ENCODE data around the gene SMCO4.

DNA sequence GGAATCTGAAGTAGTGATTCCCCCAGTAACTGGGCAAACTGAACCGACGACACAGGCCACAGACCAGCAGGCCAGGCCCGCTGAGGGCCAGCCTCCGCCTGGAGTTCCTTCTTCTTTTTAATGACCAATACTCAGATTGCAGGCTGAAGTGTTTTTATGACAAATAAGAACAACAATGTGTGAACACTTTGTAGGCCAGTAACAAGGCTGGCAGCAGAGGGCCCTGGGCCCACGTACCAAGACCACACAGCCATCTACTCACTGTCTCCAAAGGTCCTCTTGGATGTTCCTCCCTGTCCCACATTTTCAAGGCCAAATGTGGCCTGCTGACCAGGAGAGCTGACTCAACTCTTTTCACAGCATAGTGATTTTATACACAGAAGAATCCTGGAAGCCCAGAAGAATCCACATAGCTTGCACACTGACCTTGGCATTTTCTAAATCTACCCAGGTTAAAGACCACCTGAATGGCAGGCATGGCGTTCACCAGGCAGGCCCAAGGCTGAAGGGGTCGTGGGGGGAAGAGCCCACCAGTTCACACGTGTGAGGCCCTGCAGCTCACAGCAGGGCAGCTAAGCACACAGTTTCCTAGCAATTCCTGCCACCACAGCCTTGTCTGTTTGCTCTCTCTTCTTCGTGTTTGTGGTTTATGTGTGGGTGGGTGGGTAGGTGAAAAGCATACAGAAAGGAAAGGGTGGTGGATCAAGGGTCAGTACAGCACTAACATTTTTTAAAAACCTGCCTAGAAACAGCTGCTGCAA lies 13.3 kb downstream of the SMCO4 start:
- TF ChIP-seq, protein P1, sequence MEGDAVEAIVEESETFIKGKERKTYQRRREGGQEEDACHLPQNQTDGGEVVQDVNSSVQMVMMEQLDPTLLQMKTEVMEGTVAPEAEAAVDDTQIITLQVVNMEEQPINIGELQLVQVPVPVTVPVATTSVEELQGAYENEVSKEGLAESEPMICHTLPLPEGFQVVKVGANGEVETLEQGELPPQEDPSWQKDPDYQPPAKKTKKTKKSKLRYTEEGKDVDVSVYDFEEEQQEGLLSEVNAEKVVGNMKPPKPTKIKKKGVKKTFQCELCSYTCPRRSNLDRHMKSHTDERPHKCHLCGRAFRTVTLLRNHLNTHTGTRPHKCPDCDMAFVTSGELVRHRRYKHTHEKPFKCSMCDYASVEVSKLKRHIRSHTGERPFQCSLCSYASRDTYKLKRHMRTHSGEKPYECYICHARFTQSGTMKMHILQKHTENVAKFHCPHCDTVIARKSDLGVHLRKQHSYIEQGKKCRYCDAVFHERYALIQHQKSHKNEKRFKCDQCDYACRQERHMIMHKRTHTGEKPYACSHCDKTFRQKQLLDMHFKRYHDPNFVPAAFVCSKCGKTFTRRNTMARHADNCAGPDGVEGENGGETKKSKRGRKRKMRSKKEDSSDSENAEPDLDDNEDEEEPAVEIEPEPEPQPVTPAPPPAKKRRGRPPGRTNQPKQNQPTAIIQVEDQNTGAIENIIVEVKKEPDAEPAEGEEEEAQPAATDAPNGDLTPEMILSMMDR (conservative IDR thresholded peaks at IDR 0.05; ENCODE audit: low read length) = no peak
- no peak for TF ChIP-seq EZH2phosphoT487 (IDR thresholded peaks at IDR 0.05; ENCODE audit: borderline replicate concordance)

Measured in Loucy (cell line).